K562 (cell line): ENCODE data around the gene MPST. TPM values are rescaled to one million over a fixed set of nuclear protein-coding genes. Genes with fewer than 3 reads are reported as not detected.

Experiments
- ATAC-seq: fragments of 200-7000 bp; cut with Tn5 transposase; 3 replicates; pipeline ENCODE4 v1.9.1; 2020; ENCODE audit warnings: moderate library complexity
- BruUV-seq: library from RNA; stranded (reverse); fragments of 400-500 nt; replicated peaks from 2 replicates; lab custom pipeline; 2021; lab: Mats Ljungman, UMichigan
- CTCF ChIA-PET: fragments of 300-600 bp; formaldehyde crosslinking; extraction: SDS; loops from one replicate; lab custom pipeline; 2021; ENCODE audit warnings: low intra/inter-chr PET ratio; lab: Yijun Ruan, JAX
- POLR2A ChIA-PET: fragments of 300-600, 350-650 bp; sonication (Branson Sonifier 250); formaldehyde crosslinking; extraction: SDS; loops from one replicate; lab custom pipeline; 2021; ENCODE audit warnings: antibody characterized with exemption, inconsistent platforms; lab: Yijun Ruan, JAX
- DNase-seq, 4 experiments: peaks; one replicate each; pipeline versions ENCODE4 v3.0.0 to v3.0.0-alpha.2; 2011 to 2018; ENCODE audit warnings: low spot score in 3 of 4, mixed read lengths in 3 of 4; ENCODE audit errors: extremely low read depth in 1 of 4
- FAIRE-seq: peaks from 2 replicates; lab custom pipeline; 2011; peaks lifted over from hg19 to GRCh38; lab: Jason Lieb, UNC
- H2AFZ ChIP-seq: 2 replicates; pipeline ENCODE4 v1.6.0; 2011; ENCODE audit warnings: low read depth, low read length, control low read depth, inconsistent platforms
- H3K27ac ChIP-seq: fragments of 200-600 bp; 3 replicates; pipeline ENCODE4 v1.8.0; 2011; ENCODE audit warnings: low read depth, mild to moderate bottlenecking, control low read depth, inconsistent platforms, low read length, moderate library complexity, mixed read lengths; ENCODE audit errors: extremely low read depth
- H3K27me3 ChIP-seq, 2 experiments: fragments of 300-600 bp in 1 of 2; 2 replicates in 1 of 2; 3 replicates in 1 of 2; pipeline versions ENCODE4 v1.6.0 to v1.8.0; 2011; ENCODE audit warnings: inconsistent platforms in 2 of 2, low read length in 2 of 2, mild to moderate bottlenecking in 1 of 2, mixed read lengths in 1 of 2, moderate library complexity in 1 of 2; ENCODE audit not compliant: control insufficient read depth in 2 of 2, insufficient read depth in 2 of 2
- H3K36me3 ChIP-seq: fragments of 300-600 bp; 3 replicates; pipeline ENCODE4 v1.8.0; 2011; ENCODE audit warnings: mild to moderate bottlenecking, low read length, inconsistent platforms; ENCODE audit not compliant: control insufficient read depth, insufficient read depth
- H3K4me1 ChIP-seq, 2 experiments: fragments of 200-600 bp in 1 of 2; replicated peaks in 1 of 2; 2 replicates in 1 of 2; 3 replicates in 1 of 2; pipeline versions ENCODE4 v1.5.1 to v1.8.0; 2011; ENCODE audit warnings: inconsistent platforms in 2 of 2, low read length in 2 of 2, mild to moderate bottlenecking in 1 of 2, mixed read lengths in 1 of 2, moderate library complexity in 1 of 2; ENCODE audit not compliant: control insufficient read depth in 2 of 2, insufficient read depth in 2 of 2
- H3K4me2 ChIP-seq: 2 replicates; pipeline ENCODE4 v1.6.1; 2011; ENCODE audit warnings: low read length, control low read depth, inconsistent platforms, mixed read lengths; ENCODE audit not compliant: insufficient read depth
- H3K4me3 ChIP-seq: fragments of 200-600 bp; sonication (generic), shearing (Covaris generic); 2 replicates; pipeline ENCODE4 v1.5.1; 2016; ENCODE audit warnings: control low read depth, inconsistent platforms
- H3K79me2 ChIP-seq: fragments of 200-600 bp; 3 replicates; pipeline ENCODE4 v1.8.0; 2011; ENCODE audit warnings: low read length, inconsistent platforms; ENCODE audit not compliant: control insufficient read depth, insufficient read depth
- H3K9ac ChIP-seq, 2 experiments: 2 replicates each; pipeline versions ENCODE4 v1.6.0 to v1.6.1; 2011; ENCODE audit warnings: low read depth in 2 of 2, low read length in 2 of 2, control low read depth in 1 of 2, inconsistent platforms in 1 of 2, mild to moderate bottlenecking in 1 of 2, mixed read lengths in 1 of 2; ENCODE audit not compliant: insufficient read depth in 1 of 2
- H3K9me1 ChIP-seq: one replicate; pipeline ENCODE4 v1.6.0; 2011; ENCODE audit warnings: inconsistent platforms, mild to moderate bottlenecking, low read length, moderate library complexity; ENCODE audit not compliant: control insufficient read depth, insufficient read depth
- H3K9me3 ChIP-seq: replicated peaks from 2 replicates; pipeline ENCODE4 v1.5.1; 2011; ENCODE audit warnings: low read depth, low read length, inconsistent platforms; ENCODE audit not compliant: control insufficient read depth, insufficient read depth
- H4K20me1 ChIP-seq: replicated peaks from 2 replicates; pipeline ENCODE4 v1.6.1; 2011; ENCODE audit warnings: low read length, inconsistent platforms, mixed read lengths; ENCODE audit not compliant: control insufficient read depth, insufficient read depth
- SFPQ ChIP-seq: fragments of 200-400 bp; formaldehyde crosslinking; IDR thresholded peaks from 2 replicates; pipeline ENCODE4 v1.6.1; 2017; ENCODE audit warnings: mild to moderate bottlenecking, low read depth, low read length, moderate library complexity
- WGBS: fragments of 100-300 bp; shearing (Covaris generic); methylation state at CpG from one replicate; pipeline ENCODE4 v1.1.6; 2016; ENCODE audit warnings: low coverage, mixed read lengths; ENCODE audit not compliant: insufficient coverage; ENCODE audit errors: missing lambda C conversion rate; 5-methylcytosine and 5-hydroxymethylcytosine counted together
- in situ Hi-C: fragments of 300-500 bp; cut with MboI; formaldehyde crosslinking; loops from 4 replicates; pipeline ENCODE4 v1.15.0; 2018; ENCODE audit warnings: inconsistent platforms, mixed read lengths
- intact Hi-C: fragments of 100-400 bp; cut with micrococcal nuclease; formaldehyde crosslinking; loops from 2 replicates; pipeline ENCODE4 v1.14.2; 2022
- polyA plus RNA-seq, 8 experiments: library from polyadenylated mRNA; depleted of rRNA in 4 of 8; stranded (reverse) in 5 of 8; unstranded in 3 of 8; fragments of >200 nt; fragmentation: Nextera tagmentation in 2 of 8; fragmentation: Illumina TruSeq in 1 of 8; extraction: Ambion mirVana in 2 of 8; extraction: Trizol in 1 of 8; gene quantifications; 2 replicates each; pipeline versions ENCODE4 v1.2.1 to v1.2.3, GENCODE V29; 2011 to 2014; ENCODE audit warnings: inconsistent platforms in 1 of 8, missing spikeins in 1 of 8
- total RNA-seq, 7 experiments: library from RNA; depleted of rRNA in 6 of 7; stranded (reverse); fragments of >200 nt in 6 of 7; fragmentation: Illumina TruSeq in 2 of 7; extraction: Trizol in 2 of 7; gene quantifications; 2 replicates each; pipeline versions ENCODE4 v1.2.1 to v1.2.3, GENCODE V29; 2011 to 2021; ENCODE audit warnings: low replicate concordance in 1 of 7

MPST gene
- total and polyA plus RNA-seq, 9 of the 15 experiments (the other 6 are each of a cell fraction or from before 2014, with no cell fraction given): 0.65 to 104 (median 24.3) TPM

GRCh38 chr22:36979016-36979910 is 40.3 kb upstream of the MPST start:
- H3K36me3 ChIP-seq: no peaks in the 10 kb centered on the region; the same call in 2 of the 3 replicates
- no peaks in the 10 kb centered on the region for H3K27me3 ChIP-seq
- BruUV-seq: no TSS peak
- 0 out of 2 replicates have a peak, but pooled peaks cover 3% of the 10 kb centered on the region for H3K9me3 ChIP-seq
- in situ Hi-C loops (no loop called here), intact Hi-C loops (loop anchor here (5.0 kb wide), 4 partner anchors 107 to 432 kb away; no protein-coding TSS in a partner anchor)
- DNase-seq: no peak
- ATAC-seq: no peak
- no peak overlapping the region for H2AFZ ChIP-seq
- H4K20me1 ChIP-seq: no peaks in the 10 kb centered on the region
- no peak for FAIRE-seq
- ChIA-PET CTCF (interaction anchor here (1.5 kb wide), 1 partner anchor 197 kb away, joined by 7 read pairs; no protein-coding TSS in a partner anchor), POLR2A (interaction anchor here (0.7 to 0.8 kb wide), 2 partner anchors 23 to 591 kb away, joined by 3 read pairs; no protein-coding TSS in a partner anchor)
- no peaks in the 10 kb centered on the region for H3K79me2 ChIP-seq
- no peak overlapping the region for H3K9ac ChIP-seq
- H3K4me3 ChIP-seq: no peak overlapping the region
- no peaks in the 10 kb centered on the region for H3K9me1 ChIP-seq
- 83% methylated on average over 9 of the region's 13 CpGs for WGBS
- H3K27ac ChIP-seq: no peak overlapping the region
- TF ChIP-seq SFPQ: no peak
- peaks cover 25 to 34% of the 10 kb centered on the region in 2 experiments; a peak in 4 of 5 replicates for H3K4me1 ChIP-seq
- H3K4me2 ChIP-seq: no peak overlapping the region
